Gastroesophageal sphincter (tissue), 4 donors: ENCODE data around the gene GGCX. TPM values are rescaled to one million over a fixed set of nuclear protein-coding genes. Genes with fewer than 3 reads are reported as not detected.
"Not testable (repeated sequence)": the region's sequence is repeated elsewhere in the genome, so short reads cannot be mapped to it uniquely, and the experiment has no call there.

Experiments
- ATAC-seq: fragments of 150-250 bp; one replicate; pipeline ENCODE4 v1.9.1; 2016; ENCODE audit warnings: mild to moderate bottlenecking, moderate library complexity
- H3K27ac ChIP-seq, 4 donors: fragments of 200-600 bp; sonication (generic) in 3 of 4; 1 replicate in 3 of 4; 2 replicates in 1 of 4; pipeline ENCODE4 v1.5.1; 2016 to 2019
- H3K27me3 ChIP-seq: fragments of 200-600 bp; sonication (generic); one replicate; pipeline ENCODE4 v1.5.1; 2019
- H3K36me3 ChIP-seq, 2 donors: fragments of 200-600 bp; sonication (generic); one replicate each; pipeline ENCODE4 v1.5.1; 2019; ENCODE audit warnings: control low read depth in 1 of 2
- H3K4me1 ChIP-seq, 3 donors: fragments of 200-600 bp; sonication (generic); 1 replicate in 2 of 3; 2 replicates in 1 of 3; pipeline ENCODE4 v1.5.1; 2016 to 2019; ENCODE audit warnings: control low read depth in 2 of 3
- H3K4me3 ChIP-seq, 2 donors: fragments of 200-600 bp; sonication (generic); one replicate each; pipeline ENCODE4 v1.5.1; 2019; ENCODE audit warnings: mild to moderate bottlenecking in 1 of 2, moderate library complexity in 1 of 2
- H3K9me3 ChIP-seq, 3 donors: fragments of 200-600 bp; sonication (generic); one replicate each; pipeline ENCODE4 v1.5.1; 2017 to 2019; ENCODE audit warnings: control low read depth in 2 of 3
- EP300 ChIP-seq: sonication (generic); formaldehyde crosslinking; IDR thresholded peaks from one replicate; pipeline ENCODE4 v1.6.1; 2017; ENCODE audit warnings: antibody characterized with exemption, mild to moderate bottlenecking
- POLR2A ChIP-seq, 2 donors: fragments of 450-650 bp; IDR thresholded peaks; one replicate each; pipeline ENCODE4 v1.6.1; 2017; ENCODE audit warnings: antibody characterized with exemption in 2 of 2, mild to moderate bottlenecking in 2 of 2, moderate library complexity in 1 of 2
- POLR2AphosphoS5 ChIP-seq: sonication (generic); formaldehyde crosslinking; IDR thresholded peaks from one replicate; pipeline ENCODE4 v1.6.1; 2017; ENCODE audit warnings: antibody characterized with exemption
- WGBS, 2 donors: methylation state at CpG; one replicate each; pipeline ENCODE4 v1.1.5; 2018; ENCODE audit warnings: low coverage in 1 of 2; 5-methylcytosine and 5-hydroxymethylcytosine counted together
- total RNA-seq, 4 donors: library from RNA; depleted of rRNA; stranded (reverse); fragments of >200 nt; gene quantifications; one replicate each; pipeline ENCODE4 v1.1.0, GENCODE V29; 2016
- TF ChIP-seq, protein P1 (sequence below), 4 experiments: fragments of 200-600 bp in 2 of 4; fragments of 450-650 bp in 2 of 4; sonication (generic) in 1 of 4; IDR thresholded peaks; one replicate each; pipeline ENCODE4 v1.5.1; 2017 to 2019; ENCODE audit warnings: antibody characterized with exemption in 4 of 4, mild to moderate bottlenecking in 2 of 4, moderate library complexity in 2 of 4

Gene GGCX
- total RNA-seq, 4 donors from 2014 or later = 16.2 to 29.3 (median 24.3) TPM

GRCh38 chr2:85593023-85593422, 31.7 kb upstream of the GGCX start:
- 50% methylated on average over 2 of the region's 3 CpGs; no CpG with 5 or more reads in 1 of the 2 donors for WGBS, 2 donors
- ATAC-seq = no peak
- no peak for TF ChIP-seq EP300
- TF ChIP-seq POLR2AphosphoS5 = no peak
- TF ChIP-seq, protein P1, sequence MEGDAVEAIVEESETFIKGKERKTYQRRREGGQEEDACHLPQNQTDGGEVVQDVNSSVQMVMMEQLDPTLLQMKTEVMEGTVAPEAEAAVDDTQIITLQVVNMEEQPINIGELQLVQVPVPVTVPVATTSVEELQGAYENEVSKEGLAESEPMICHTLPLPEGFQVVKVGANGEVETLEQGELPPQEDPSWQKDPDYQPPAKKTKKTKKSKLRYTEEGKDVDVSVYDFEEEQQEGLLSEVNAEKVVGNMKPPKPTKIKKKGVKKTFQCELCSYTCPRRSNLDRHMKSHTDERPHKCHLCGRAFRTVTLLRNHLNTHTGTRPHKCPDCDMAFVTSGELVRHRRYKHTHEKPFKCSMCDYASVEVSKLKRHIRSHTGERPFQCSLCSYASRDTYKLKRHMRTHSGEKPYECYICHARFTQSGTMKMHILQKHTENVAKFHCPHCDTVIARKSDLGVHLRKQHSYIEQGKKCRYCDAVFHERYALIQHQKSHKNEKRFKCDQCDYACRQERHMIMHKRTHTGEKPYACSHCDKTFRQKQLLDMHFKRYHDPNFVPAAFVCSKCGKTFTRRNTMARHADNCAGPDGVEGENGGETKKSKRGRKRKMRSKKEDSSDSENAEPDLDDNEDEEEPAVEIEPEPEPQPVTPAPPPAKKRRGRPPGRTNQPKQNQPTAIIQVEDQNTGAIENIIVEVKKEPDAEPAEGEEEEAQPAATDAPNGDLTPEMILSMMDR (IDR thresholded peaks at IDR 0.05) = no peak
- no peak for TF ChIP-seq POLR2A (IDR thresholded peaks at IDR 0.05)
- H3K9me3 ChIP-seq = no peaks in the 10 kb centered on the region
- peaks cover 0 to 23% of the 10 kb centered on the region in 2 donors for H3K36me3 ChIP-seq
- no peaks in the 10 kb centered on the region for H3K27me3 ChIP-seq
- no peak overlapping the region for H3K4me3 ChIP-seq
- H3K27ac ChIP-seq = peak overlapping the region in 1 of 4 donors; percentile 11
- H3K4me1 ChIP-seq = peaks cover 0 to 84% (median 42%) of the 10 kb centered on the region in 3 donors

- not testable (repeated sequence) for H3K27me3 ChIP-seq, ATAC-seq, H3K4me3 ChIP-seq, H3K9me3 ChIP-seq
- peak overlapping the region in 2 of 4 donors; percentile 63 to 74 for H3K27ac ChIP-seq
- WGBS, 2 donors = 85 to 100% methylated on average over 1 to 7 of the region's 9 CpGs
- peaks cover 0 to 15% of the 10 kb centered on the region in 2 donors for H3K36me3 ChIP-seq
- peaks cover 0 to 86% (median 42%) of the 10 kb centered on the region in 3 donors for H3K4me1 ChIP-seq
These were observed 31.0 kb upstream of the GGCX start for GRCh38 chr2:85592299-85592698.

DNA sequence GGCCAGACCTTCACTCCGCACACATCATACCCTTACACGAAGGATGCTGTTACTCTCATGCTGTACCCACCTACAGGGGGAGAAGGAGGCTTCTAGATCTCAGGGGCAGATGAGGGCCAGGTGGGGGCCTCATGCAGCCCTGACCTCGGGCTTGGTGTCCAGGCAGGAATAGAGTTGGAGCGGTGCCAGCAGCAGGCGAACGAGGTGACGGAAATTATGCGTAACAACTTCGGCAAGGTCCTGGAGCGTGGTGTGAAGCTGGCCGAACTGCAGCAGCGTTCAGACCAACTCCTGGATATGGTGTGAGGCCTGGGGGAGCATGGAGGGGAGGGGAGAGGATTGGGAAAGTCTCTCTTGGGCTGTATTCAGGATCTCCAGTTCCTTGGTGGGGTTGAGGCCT, 30.3 kb upstream of the GGCX start:
- no peak for ATAC-seq
- Histone ChIP-seq H3K27me3 (no peaks in the 10 kb centered on the region), H3K4me1 (peaks cover 0 to 86% (median 37%) of the 10 kb centered on the region in 3 donors)

GRCh38 chr2:85590950-85591349, 29.7 kb upstream of the GGCX start:
- Histone ChIP-seq H3K27me3 (no peaks in the 10 kb centered on the region), H3K27ac (peak overlapping the region; percentile 8 to 74 (median 68)), H3K4me1 (peaks cover 0 to 86% (median 33%) of the 10 kb centered on the region in 3 donors), H3K36me3 (peaks cover 0 to 6% of the 10 kb centered on the region in 2 donors), H3K9me3 (no peaks in the 10 kb centered on the region), H3K4me3 (no peak overlapping the region)
- ATAC-seq = no peak
- 57% methylated on average over 1 of the region's 2 CpGs; no CpG with 5 or more reads in 1 of the 2 donors for WGBS, 2 donors
- TF ChIP-seq POLR2A (IDR thresholded peaks at IDR 0.05) = no peak
- no peak for TF ChIP-seq EP300
- TF ChIP-seq, protein P1 (IDR thresholded peaks at IDR 0.05) = no peak
- no peak for TF ChIP-seq POLR2AphosphoS5

More for the DNA sequence above, 30.3 kb upstream of the GGCX start:
- whole genome bisulfite sequencing, 2 donors = 75 to 81% methylated on average over 5 to 8 of the region's 12 CpGs
- Histone ChIP-seq H3K4me3 (no peak overlapping the region), H3K27ac (peak overlapping the region in 3 of 4 donors; percentile 63 to 74 (median 73)), H3K9me3 (no peaks in the 10 kb centered on the region), H3K36me3 (peaks cover 0 to 8% of the 10 kb centered on the region in 2 donors)
- TF ChIP-seq, protein P1 (IDR thresholded peaks at IDR 0.05) = no peak
- no peak for TF ChIP-seq EP300
- TF ChIP-seq POLR2A (IDR thresholded peaks at IDR 0.05) = no peak
- no peak for TF ChIP-seq POLR2AphosphoS5

- peak; percentile 8 for TF ChIP-seq POLR2AphosphoS5
- TF ChIP-seq, protein P1 (IDR thresholded peaks at IDR 0.05) = no peak
- no peak for TF ChIP-seq POLR2A (IDR thresholded peaks at IDR 0.05)
- no peak for TF ChIP-seq EP300
- Histone ChIP-seq H3K27me3 (no peaks in the 10 kb centered on the region), H3K36me3 (peaks cover 0 to 6% of the 10 kb centered on the region in 2 donors), H3K4me3 (no peak overlapping the region), H3K4me1 (peaks cover 0 to 93% (median 37%) of the 10 kb centered on the region in 3 donors), H3K27ac (peak overlapping the region in 3 of 4 donors; percentile 63 to 74 (median 73)), H3K9me3 (no peaks in the 10 kb centered on the region)
- ATAC-seq = peak; percentile 6
- WGBS, 2 donors = 54 to 61% methylated on average over 4 to 7 of the region's 7 CpGs
These were observed 28.9 kb upstream of the GGCX start for GRCh38 chr2:85589982-85590791.
